ENCODE results near the gene SYT1.
"Not testable (repeated sequence)": the region's sequence is repeated elsewhere in the genome, so short reads cannot be mapped to it uniquely, and the experiment has no call there.

SYT1 gene

GRCh38 chr12:78864403-78864869 is at the start of gene SYT1:
TSS of gene SYT1 (plus strand) at chr12:78864774.
- DNase-seq (ENCODE audit: insufficient read length, low spot score) (peak; percentile 48), FAIRE-seq (peak; percentile 96)
- TF ChIP-seq POLR2A (IDR thresholded peaks at IDR 0.05; ENCODE audit: low read depth, low read length): peak; percentile 45

GRCh38 chr12:78818487-78818886 is 46.1 kb upstream of the SYT1 start:
- FAIRE-seq (no peak), DNase-seq (ENCODE audit: insufficient read length, low spot score) (no peak)
- TF ChIP-seq POLR2A (IDR thresholded peaks at IDR 0.05; ENCODE audit: low read depth, low read length): no peak

- TF ChIP-seq POLR2A (IDR thresholded peaks at IDR 0.05; ENCODE audit: low read depth, low read length): no peak
- FAIRE-seq (no peak), DNase-seq (ENCODE audit: insufficient read length, low spot score) (no peak)
These were observed 43.6 kb upstream of the SYT1 start for GRCh38 chr12:78820946-78821345.

- DNase-seq (ENCODE audit: insufficient read length, low spot score): no peak
- TF ChIP-seq POLR2A (IDR thresholded peaks at IDR 0.05; ENCODE audit: low read depth, low read length): no peak
These were observed 39.7 kb upstream of the SYT1 start for GRCh38 chr12:78824918-78825317.

DNA sequence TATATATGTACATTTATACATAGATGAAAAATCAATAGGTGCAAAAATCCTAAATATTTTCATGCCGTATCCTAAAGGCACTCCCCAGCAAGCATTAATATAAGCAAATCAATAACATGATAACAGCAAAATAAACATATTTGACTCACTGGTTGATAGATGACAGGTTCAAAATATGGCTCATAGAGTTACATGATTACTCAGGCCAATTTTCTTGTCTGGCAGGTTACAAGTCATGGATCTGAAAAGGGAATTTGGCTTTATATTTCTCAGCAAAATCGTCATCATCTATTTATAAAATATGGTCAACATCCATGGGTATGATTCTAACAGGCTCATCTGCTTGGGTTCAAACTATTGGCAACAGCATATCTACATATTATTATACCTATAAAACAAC is 34.9 kb upstream of the SYT1 start:
- TF ChIP-seq POLR2A (IDR thresholded peaks at IDR 0.05; ENCODE audit: low read depth, low read length): no peak
- no peak for FAIRE-seq
- DNase-seq (ENCODE audit: insufficient read length, low spot score): no peak

More at GRCh38 chr12:78824918-78825317, 39.7 kb upstream of the SYT1 start:
- FAIRE-seq: no peak

DNA sequence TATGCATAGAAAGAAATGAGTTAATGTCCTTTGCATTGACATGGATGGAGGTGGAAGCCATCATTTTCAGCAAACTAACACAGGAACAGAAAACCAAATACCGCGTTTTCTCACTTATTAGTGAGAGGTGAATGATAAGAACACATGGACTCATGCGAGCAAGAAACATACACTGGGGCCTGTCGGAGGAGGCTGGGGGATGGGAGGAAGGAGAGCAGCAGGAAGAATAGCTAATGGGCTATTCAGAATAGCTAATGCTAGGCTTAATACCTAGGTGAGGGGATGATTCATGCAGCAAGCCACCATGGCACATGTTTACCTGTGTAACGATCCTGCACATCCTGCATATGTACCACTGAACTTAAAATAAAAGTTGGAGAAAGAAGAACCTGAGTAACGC is 29.1 kb upstream of the SYT1 start:
- no peak for FAIRE-seq
- no peak for TF ChIP-seq POLR2A (IDR thresholded peaks at IDR 0.05; ENCODE audit: low read depth, low read length)

DNA sequence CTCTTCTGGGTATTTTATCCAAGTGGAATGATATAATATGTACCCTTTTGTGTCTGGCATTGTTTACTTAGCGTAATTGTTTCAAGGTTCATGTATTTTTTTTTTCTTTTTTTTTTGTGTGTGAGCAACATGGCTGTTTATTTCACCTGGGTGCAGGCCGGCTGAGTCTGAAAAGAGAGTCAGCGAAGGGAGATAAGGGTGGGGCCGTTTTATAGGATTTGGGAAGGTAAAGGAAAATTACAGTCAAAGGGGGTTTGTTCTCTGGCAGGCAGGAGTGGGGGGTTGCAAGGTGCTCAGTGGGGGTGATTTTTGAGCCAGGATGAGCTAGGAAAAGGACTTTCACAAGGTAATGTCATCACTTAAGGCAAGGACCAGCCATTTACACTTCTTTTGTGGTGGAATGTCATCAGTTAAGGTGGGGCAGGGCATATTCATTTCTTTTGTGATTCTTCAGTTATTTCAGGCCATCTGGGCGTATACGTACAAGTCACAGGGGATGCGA is 24.0 kb upstream of the SYT1 start:
- FAIRE-seq; DNase-seq (ENCODE audit: insufficient read length, low spot score): not testable (repeated sequence)

More for the DNA sequence above, 29.1 kb upstream of the SYT1 start:
- no peak for DNase-seq (ENCODE audit: insufficient read length, low spot score)

DNA sequence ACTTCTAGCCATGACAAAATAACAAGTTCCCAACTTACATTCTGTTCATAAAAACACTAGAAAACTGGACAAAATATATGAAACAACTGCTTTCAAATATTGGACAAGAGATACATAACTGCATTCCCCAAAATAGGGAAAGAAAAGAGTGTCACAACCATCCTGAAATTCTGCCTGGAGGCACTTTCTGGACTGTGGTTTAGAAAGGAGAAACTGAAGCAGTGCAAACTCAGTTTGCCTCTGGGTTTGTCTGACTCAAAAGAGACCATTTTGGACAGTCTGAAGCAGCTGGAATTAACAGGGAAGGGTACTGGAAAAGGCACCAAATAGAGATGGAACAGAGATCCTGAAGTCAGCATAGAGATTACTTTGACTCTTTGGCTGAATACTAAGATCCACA is 11.3 kb upstream of the SYT1 start:
- no peak for TF ChIP-seq POLR2A (IDR thresholded peaks at IDR 0.05; ENCODE audit: low read depth, low read length)
- FAIRE-seq: no peak

GRCh38 chr12:78863482-78864402 is 832 bp upstream of the SYT1 start:
- DNase-seq (ENCODE audit: insufficient read length, low spot score) (peak; percentile 47), FAIRE-seq (peak; percentile 89)
- TF ChIP-seq POLR2A (IDR thresholded peaks at IDR 0.05; ENCODE audit: low read depth, low read length): 0 out of 2 replicates have a peak, but pooled peaks have one; percentile 9

More for the DNA sequence above, 11.3 kb upstream of the SYT1 start:
- DNase-seq (ENCODE audit: insufficient read length, low spot score): no peak

DNA sequence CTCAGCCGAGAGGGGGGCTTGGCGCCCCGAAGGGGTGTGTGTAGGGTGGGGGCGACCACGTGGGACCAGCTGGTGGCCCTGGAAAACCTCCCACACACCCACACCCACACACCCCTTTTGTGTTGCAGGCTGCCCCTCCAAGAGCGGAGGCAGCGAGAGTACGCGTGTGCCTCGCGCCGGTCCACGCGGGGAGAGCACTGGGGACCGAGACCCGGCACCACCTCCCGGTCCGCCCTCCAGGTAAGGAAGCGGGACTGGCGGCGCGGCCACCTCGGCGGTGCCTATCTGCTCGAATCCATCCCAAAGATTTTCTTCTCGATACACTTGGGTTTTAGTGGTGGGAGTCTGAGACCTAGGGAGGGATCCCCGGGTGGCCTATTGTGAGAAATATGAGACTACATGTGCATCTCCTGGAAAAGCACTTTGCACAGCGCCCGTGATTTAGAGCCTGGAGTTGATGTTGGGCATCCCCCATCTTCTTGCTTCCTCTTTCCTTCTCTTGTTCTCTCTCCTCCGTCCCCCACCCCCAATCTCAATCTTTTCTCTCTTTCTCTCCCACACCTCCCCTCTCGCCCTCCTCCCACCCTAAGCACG is 393 bp downstream of the SYT1 start:
- peak; percentile 1 for DNase-seq (ENCODE audit: insufficient read length, low spot score)
- FAIRE-seq: no peak
- TF ChIP-seq POLR2A (IDR thresholded peaks at IDR 0.05; ENCODE audit: low read depth, low read length): no peak

DNA sequence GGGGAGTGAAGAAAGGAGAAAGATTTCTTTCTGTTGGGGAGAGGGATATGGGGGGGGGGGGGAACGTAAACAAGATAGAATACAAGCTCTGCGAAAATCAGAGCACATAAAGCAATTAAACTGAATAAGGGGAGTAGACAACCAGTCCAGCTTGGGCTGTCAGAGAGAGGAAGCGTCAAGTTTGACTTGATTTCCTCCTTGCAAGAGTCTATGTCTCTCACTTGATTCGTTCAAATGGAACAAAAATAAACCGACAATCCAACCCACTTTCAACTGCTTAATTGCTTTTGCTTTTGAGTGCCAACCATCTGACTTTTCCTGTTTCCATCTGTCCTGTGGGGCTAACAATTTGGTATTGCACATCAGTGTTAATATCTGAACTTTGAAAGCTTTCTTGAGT is 942 bp downstream of the SYT1 start:
- no peak for FAIRE-seq

DNA sequence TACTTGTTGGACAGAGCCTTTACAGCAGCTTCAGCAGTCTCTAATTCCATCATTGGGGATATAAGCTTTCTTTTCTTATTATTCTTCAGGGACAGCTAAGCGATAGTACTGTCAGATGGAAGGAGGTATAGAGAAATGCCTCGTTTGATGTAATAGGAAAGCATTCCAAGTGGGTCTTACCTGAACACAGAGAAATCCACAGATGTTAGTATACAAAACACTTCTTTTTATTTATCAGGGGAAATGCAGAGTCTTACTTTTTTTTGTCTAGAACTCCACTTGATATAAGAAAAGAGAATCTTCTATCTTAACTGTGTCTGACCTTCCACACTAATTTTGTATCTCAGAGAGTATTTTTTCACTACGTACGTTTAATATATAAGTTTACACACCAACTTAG is 1.9 kb downstream of the SYT1 start:
- no peak for TF ChIP-seq POLR2A (IDR thresholded peaks at IDR 0.05; ENCODE audit: low read depth, low read length)
- DNase-seq (ENCODE audit: insufficient read length, low spot score): no peak
- FAIRE-seq: no peak

More for the DNA sequence above, 942 bp downstream of the SYT1 start:
- no peak for TF ChIP-seq POLR2A (IDR thresholded peaks at IDR 0.05; ENCODE audit: low read depth, low read length)
- no peak for DNase-seq (ENCODE audit: insufficient read length, low spot score)

DNA sequence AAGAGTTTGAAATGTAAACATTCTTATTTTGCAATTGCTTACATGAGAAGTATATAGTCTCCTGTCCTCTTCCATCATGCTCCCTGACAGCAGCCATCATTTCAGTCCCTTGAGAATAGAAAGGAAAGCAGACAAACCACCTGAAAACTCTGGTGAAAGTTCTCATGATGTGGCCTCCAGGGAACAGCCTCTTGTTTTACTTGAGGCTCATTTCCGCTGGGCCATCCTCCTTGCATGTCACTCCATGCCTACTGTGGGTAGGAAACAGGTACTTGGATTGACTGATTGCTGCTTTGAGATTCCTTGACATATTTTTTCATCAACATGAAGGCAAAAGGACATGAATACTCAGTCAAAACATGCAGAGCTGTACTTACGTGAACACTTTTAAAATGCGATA is 6.0 kb downstream of the SYT1 start:
- TF ChIP-seq POLR2A (IDR thresholded peaks at IDR 0.05; ENCODE audit: low read depth, low read length): no peak
- FAIRE-seq (no peak), DNase-seq (ENCODE audit: insufficient read length, low spot score) (no peak)

GRCh38 chr12:78871566-78871965 is 7.0 kb downstream of the SYT1 start:
- FAIRE-seq: no peak
- no peak for TF ChIP-seq POLR2A (IDR thresholded peaks at IDR 0.05; ENCODE audit: low read depth, low read length)
- DNase-seq (ENCODE audit: insufficient read length, low spot score): no peak

Data from H54 (cell line).